ENCODE measurements around the gene EML5. TPM values are rescaled to one million over a fixed set of nuclear protein-coding genes. Genes with fewer than 3 reads are reported as not detected.

EML5 gene
- total RNA-seq, 1 experiment from 2014 or later: 0.32 TPM

DNA sequence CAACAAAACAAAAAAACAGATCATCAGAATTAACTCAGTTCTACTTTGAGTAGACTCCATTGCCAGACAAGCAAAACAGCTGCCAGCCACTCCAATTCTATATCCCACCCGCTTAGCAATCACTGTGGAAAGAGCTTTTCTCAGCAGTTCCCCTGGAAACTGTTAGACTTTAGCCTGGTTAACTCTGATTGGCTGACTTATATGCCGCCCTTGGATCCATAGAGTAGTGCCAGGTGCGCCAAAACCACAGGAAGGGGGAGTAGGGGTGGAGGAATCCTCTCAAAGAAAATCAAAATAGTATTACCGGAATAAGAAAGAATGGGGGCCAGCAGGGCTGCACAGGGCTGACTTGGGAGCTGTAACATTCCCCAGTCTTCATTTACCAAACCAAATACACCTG, 5.4 kb upstream of the EML5 start:
- POLR2A ChIA-PET (ENCODE audit: low non-redundant PET): no interaction called here
- Histone ChIP-seq H3K9me3 (ENCODE audit: low read depth, low read length, poor library complexity, severe bottlenecking) (no peaks in the 10 kb centered on the region), H3K36me3 (ENCODE audit: insufficient read depth, low read length, poor library complexity, severe bottlenecking) (no peaks in the 10 kb centered on the region), H3K27ac (ENCODE audit: low read depth, low read length, poor library complexity, severe bottlenecking) (no peak overlapping the region), H3K4me1 (ENCODE audit: insufficient read depth, low read length, poor library complexity, severe bottlenecking) (no peaks in the 10 kb centered on the region), H3K4me3 (ENCODE audit: low read depth, low read length, poor library complexity, severe bottlenecking) (no peak overlapping the region), H3K27me3 (replicated peaks; ENCODE audit: insufficient read depth, low read depth, low read length, poor library complexity) (peaks cover 16% of the 10 kb centered on the region)
- BruUV-seq (replicated peaks): no TSS peak
- intact Hi-C loops (cut with micrococcal nuclease; ENCODE audit: unreplicated experiment): no loop called here
- CTCF ChIA-PET: no interaction called here
- TF ChIP-seq, protein P1, sequence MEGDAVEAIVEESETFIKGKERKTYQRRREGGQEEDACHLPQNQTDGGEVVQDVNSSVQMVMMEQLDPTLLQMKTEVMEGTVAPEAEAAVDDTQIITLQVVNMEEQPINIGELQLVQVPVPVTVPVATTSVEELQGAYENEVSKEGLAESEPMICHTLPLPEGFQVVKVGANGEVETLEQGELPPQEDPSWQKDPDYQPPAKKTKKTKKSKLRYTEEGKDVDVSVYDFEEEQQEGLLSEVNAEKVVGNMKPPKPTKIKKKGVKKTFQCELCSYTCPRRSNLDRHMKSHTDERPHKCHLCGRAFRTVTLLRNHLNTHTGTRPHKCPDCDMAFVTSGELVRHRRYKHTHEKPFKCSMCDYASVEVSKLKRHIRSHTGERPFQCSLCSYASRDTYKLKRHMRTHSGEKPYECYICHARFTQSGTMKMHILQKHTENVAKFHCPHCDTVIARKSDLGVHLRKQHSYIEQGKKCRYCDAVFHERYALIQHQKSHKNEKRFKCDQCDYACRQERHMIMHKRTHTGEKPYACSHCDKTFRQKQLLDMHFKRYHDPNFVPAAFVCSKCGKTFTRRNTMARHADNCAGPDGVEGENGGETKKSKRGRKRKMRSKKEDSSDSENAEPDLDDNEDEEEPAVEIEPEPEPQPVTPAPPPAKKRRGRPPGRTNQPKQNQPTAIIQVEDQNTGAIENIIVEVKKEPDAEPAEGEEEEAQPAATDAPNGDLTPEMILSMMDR (conservative IDR thresholded peaks at IDR 0.05; ENCODE audit: low read depth, low read length): no peak
- TF ChIP-seq EZH2 (IDR thresholded peaks at IDR 0.05; ENCODE audit: borderline replicate concordance, low read depth, low read length, poor library complexity, severe bottlenecking): no peak
- DNase-seq (ENCODE audit: low spot score): no peak

DNA sequence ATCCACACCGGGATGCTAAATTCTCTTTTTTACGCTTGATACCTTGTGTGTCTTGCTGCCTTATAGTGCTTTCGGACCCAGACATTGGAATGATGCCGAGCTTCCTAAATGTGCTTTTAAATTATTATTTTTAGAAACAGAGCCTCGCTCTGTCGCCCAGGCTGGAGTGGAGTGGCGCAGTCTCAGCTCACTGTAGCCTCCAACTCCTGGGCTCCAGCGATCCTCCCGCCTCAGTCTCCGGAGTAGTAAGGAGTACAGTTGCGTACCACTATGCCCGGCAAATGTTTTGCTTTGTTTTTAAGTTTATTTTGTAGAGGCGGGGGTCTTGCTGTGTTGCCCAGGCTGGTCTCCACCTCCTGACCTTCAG, 489 bp upstream of the EML5 start:
- no TSS peak for BruUV-seq (replicated peaks)
- H3K4me1 ChIP-seq (ENCODE audit: insufficient read depth, low read length, poor library complexity, severe bottlenecking): peaks cover 4% of the 10 kb centered on the region
- H3K27me3 ChIP-seq (replicated peaks; ENCODE audit: insufficient read depth, low read depth, low read length, poor library complexity): peaks cover 43% of the 10 kb centered on the region
- H3K27ac ChIP-seq (ENCODE audit: low read depth, low read length, poor library complexity, severe bottlenecking): no peak overlapping the region
- no peaks in the 10 kb centered on the region for H3K36me3 ChIP-seq (ENCODE audit: insufficient read depth, low read length, poor library complexity, severe bottlenecking)
- intact Hi-C loops (cut with micrococcal nuclease; ENCODE audit: unreplicated experiment): no loop called here
- ChIA-PET CTCF (no interaction called here), POLR2A (ENCODE audit: low non-redundant PET) (no interaction called here)
- TF ChIP-seq EZH2 (IDR thresholded peaks at IDR 0.05; ENCODE audit: borderline replicate concordance, low read depth, low read length, poor library complexity, severe bottlenecking): no peak
- TF ChIP-seq, protein P1 (conservative IDR thresholded peaks at IDR 0.05; ENCODE audit: low read depth, low read length): no peak
- DNase-seq (ENCODE audit: low spot score): no peak
- H3K4me3 ChIP-seq (ENCODE audit: low read depth, low read length, poor library complexity, severe bottlenecking): peak overlapping the region; percentile 54
- H3K9me3 ChIP-seq (ENCODE audit: low read depth, low read length, poor library complexity, severe bottlenecking): no peaks in the 10 kb centered on the region

DNA sequence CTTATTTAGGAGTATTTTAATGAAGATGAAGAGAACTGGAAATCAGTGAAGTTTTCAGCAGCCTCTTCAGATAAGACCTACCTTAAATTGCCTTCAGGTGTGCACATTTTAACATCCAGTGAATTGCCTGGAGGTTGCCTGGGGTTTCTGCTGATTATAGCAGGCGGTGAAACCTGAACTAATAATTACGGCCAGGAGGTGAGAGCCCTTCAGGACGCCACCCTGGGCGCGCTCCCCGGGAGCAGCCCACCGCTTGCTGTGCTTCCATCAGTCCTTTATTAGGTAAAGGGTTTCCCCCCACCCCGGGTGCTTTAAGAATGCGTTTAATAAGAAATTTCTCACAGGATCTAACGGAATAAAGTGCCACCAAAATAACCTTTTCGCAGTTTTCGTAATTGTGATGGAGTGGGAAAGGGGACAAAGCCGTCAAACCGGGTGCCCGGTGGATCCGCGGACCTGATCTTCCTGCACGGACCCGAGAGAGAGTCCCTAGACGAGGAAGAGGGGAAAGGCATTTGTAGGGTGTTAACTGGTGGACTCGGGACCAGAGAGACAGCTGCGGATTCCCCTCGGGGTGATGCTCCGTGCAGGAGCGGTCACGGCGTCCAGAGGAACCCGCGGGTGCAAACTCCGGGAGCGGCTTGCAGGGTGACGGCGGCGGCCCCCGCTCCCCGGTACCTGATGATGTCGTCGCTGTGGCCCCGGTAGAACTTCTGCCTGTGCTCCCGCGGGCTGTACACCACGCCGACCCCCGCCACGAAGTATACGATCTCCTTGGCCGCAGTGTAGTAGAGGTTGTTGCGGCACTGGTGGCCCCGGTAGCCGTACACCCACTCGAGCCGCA, 902 bp downstream of the EML5 start:
- DNase-seq (ENCODE audit: low spot score): no peak
- ChIA-PET CTCF (no interaction called here), POLR2A (ENCODE audit: low non-redundant PET) (no interaction called here)
- H3K36me3 ChIP-seq (ENCODE audit: insufficient read depth, low read length, poor library complexity, severe bottlenecking): no peaks in the 10 kb centered on the region
- H3K4me3 ChIP-seq (ENCODE audit: low read depth, low read length, poor library complexity, severe bottlenecking): peak overlapping the region; percentile 54
- no peaks in the 10 kb centered on the region for H3K9me3 ChIP-seq (ENCODE audit: low read depth, low read length, poor library complexity, severe bottlenecking)
- no peak overlapping the region for H3K27ac ChIP-seq (ENCODE audit: low read depth, low read length, poor library complexity, severe bottlenecking)
- intact Hi-C loops (cut with micrococcal nuclease; ENCODE audit: unreplicated experiment): no loop called here
- no TSS peak for BruUV-seq (replicated peaks)
- TF ChIP-seq EZH2 (IDR thresholded peaks at IDR 0.05; ENCODE audit: borderline replicate concordance, low read depth, low read length, poor library complexity, severe bottlenecking): peak; percentile 82
- TF ChIP-seq, protein P1 (conservative IDR thresholded peaks at IDR 0.05; ENCODE audit: low read depth, low read length): no peak
- peaks cover 4% of the 10 kb centered on the region for H3K4me1 ChIP-seq (ENCODE audit: insufficient read depth, low read length, poor library complexity, severe bottlenecking)
- peaks cover 54% of the 10 kb centered on the region for H3K27me3 ChIP-seq (replicated peaks; ENCODE audit: insufficient read depth, low read depth, low read length, poor library complexity)
